GM12872 (cell line): ENCODE measurements around the gene HCRTR1.

ENCODE experiments used
- TF ChIP-seq, protein P1 (sequence below): IDR thresholded peaks from 3 replicates; pipeline ENCODE4 v1.5.1; 2011; ENCODE audit warnings: low read depth, mild to moderate bottlenecking, low read length, moderate library complexity; ENCODE audit not compliant: insufficient read depth

The HCRTR1 gene

GRCh38 chr1:31640179-31640578 is 22.7 kb downstream of the HCRTR1 start:
- TF ChIP-seq, protein P1, sequence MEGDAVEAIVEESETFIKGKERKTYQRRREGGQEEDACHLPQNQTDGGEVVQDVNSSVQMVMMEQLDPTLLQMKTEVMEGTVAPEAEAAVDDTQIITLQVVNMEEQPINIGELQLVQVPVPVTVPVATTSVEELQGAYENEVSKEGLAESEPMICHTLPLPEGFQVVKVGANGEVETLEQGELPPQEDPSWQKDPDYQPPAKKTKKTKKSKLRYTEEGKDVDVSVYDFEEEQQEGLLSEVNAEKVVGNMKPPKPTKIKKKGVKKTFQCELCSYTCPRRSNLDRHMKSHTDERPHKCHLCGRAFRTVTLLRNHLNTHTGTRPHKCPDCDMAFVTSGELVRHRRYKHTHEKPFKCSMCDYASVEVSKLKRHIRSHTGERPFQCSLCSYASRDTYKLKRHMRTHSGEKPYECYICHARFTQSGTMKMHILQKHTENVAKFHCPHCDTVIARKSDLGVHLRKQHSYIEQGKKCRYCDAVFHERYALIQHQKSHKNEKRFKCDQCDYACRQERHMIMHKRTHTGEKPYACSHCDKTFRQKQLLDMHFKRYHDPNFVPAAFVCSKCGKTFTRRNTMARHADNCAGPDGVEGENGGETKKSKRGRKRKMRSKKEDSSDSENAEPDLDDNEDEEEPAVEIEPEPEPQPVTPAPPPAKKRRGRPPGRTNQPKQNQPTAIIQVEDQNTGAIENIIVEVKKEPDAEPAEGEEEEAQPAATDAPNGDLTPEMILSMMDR, result 0 out of 3 replicates have a peak, but pooled peaks have one; percentile 16

DNA sequence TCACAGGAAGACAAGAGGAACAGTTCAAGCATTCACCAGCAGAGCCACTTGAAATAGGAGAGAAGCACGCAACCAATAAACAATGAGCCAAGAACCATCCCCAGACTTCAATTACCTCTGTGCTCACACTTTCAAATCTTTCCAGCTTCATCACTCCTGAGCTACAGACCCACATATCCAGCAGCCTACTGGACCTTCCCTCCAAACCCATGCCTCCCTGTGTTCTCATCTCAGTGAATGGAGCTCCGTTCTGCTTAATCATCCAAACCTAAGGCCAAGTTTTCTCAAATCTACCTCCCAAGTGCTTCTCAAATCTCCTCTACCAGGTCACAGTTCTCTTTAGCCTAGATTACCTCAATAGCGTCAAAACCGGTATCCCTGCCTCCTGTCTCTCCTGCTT is 23.5 kb downstream of the HCRTR1 start:
- TF ChIP-seq, protein P1, result no peak

DNA sequence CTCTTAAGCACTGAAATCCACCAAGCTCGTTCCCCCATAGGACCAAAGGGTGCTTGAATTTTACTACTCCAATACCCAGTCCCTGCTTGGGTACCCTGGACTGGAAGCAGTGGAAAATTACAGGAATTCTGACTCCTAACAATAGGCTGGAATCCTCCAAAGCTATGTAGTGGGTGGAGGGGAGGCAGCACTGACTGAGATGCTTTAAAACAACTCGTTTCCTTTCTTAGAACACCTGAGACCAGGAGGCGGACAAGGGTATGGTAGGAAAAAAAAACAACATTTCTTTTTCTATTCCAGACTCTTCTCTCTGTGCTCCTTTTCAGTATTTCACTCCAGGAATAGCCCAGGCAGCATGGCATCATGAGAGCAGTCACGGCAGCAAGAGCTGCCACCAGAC is 24.9 kb downstream of the HCRTR1 start:
- TF ChIP-seq, protein P1, result no peak

DNA sequence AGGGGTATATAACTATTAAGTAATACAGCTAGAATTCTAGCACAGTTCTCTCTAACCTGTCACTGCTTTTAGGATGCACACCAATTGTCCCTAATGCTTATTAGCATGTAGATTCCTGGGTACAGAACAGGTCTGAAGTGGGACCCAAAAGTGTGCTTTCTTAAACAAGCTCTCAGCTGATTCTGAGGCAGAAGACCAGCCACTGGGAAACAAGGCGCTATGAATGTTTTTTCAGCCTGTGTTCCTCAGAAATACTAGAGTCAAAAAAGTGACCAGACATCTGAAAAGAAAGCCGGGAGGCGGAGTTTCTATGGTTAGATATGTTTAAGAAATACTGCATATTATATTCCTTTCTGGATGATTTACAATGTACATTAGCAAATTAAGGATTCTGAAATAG is 25.4 kb downstream of the HCRTR1 start:
- TF ChIP-seq, protein P1, result no peak

GRCh38 chr1:31643976-31644559 is 26.6 kb downstream of the HCRTR1 start:
- TF ChIP-seq, protein P1, result no peak

DNA sequence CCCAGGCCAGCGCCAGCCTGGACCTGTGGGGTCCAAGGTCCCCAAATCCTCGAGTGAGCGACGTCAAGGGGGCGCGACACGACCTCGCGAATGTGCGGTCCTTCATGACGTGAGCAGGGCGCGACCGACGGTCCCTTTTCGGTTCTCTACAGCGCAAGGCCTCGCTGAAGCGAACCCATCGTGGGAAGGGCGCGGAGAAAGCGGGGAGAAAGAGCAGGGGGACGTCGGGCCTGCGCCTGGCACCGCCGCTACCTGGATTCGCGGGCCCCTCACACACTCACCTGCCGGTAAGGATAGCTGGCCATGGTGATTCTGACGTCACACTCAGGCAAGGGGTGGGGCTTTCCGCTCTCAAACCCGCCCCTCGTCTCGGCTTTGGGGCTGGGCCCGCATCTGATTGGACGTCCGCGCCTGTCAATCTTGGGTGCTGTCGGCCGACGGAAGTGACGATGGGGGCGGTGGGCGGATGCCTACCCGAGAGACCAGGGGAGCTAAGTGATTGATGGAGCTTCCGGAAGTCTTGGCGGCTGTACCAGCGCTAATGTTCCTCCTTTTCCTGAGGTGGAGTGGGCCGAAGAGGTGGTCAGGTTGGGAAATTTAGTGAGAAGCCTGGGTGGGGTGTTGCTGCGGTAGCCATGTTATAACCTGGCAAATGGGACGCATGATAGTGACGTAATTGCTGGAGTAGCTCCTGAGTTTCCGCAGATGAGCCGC is 27.2 kb downstream of the HCRTR1 start, which contains the start of gene PEF1:
TSS of gene PEF1 (minus strand) at position 317 of the 714 bp plus-strand sequence. CDS start at position 305, 12 bp downstream.
- TF ChIP-seq, protein P1, result no peak

DNA sequence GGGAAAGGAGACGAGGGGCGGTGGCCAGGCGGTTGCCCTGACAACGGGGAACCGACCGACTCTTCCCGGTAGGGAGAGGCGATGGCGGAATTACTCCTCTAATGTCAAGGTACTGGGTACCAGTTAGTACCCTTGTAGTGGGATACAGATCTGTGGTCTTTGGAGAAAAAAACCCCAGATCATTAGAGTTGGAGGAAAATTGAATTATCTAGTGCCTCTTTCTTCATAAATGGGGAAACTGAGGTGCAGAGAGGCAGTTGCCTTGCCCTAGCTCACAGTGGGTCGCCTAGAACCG is 27.7 kb downstream of the HCRTR1 start:
- TF ChIP-seq, protein P1, result no peak
